Measurements from ENCODE around the gene ITPKA.
A peak's percentile ranks its signal among the peaks of the same experiment; 100 is the strongest.

DNA sequence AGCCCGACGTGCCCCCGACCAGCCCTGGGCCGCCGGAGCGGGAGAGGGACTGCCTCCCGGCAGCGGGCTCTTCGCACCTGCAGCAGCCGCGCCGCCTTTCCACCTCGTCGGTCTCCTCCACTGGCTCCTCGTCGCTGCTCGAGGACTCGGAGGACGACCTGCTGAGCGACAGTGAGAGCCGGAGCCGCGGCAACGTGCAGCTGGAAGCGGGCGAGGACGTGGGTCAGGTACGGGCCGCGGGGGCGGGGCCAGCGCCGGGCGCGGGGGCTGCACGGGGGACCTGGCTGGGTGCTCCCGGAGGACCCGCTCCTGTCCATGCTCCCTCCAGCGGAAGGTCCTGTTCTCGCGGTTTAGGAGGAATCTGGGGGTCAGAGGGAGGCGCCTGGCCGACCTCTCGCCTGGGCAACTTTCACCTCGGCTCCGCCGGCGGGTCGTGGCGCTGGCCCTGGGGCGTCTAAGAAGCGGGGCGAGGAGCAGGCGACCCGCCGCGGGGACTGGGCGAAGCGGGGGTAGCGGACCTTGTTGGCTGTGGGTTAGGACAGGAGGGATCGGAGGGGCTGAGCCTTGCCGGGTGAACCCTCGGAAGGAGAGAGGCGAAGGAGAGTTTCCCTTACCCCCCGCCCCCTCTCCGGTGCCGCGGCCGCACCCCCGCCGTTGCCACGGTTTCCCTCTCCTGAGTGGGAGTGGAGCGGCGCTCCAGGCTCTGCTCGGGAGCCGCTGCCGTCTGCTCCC, 682 bp downstream of the ITPKA start:
- TF ChIP-seq, protein P1, sequence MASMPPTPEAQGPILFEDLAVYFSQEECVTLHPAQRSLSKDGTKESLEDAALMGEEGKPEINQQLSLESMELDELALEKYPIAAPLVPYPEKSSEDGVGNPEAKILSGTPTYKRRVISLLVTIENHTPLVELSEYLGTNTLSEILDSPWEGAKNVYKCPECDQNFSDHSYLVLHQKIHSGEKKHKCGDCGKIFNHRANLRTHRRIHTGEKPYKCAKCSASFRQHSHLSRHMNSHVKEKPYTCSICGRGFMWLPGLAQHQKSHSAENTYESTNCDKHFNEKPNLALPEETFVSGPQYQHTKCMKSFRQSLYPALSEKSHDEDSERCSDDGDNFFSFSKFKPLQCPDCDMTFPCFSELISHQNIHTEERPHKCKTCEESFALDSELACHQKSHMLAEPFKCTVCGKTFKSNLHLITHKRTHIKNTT (CRISPR knock-in tag; IDR thresholded peaks at IDR 0.05): no peak
- no peak for TF ChIP-seq EED (CRISPR knock-in tag; IDR thresholded peaks at IDR 0.05)
- TF ChIP-seq, protein P2, sequence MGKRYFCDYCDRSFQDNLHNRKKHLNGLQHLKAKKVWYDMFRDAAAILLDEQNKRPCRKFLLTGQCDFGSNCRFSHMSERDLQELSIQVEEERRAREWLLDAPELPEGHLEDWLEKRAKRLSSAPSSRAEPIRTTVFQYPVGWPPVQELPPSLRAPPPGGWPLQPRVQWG (CRISPR knock-in tag; IDR thresholded peaks at IDR 0.05; ENCODE audit: borderline replicate concordance, low read depth): no peak
- TF ChIP-seq, protein P3, sequence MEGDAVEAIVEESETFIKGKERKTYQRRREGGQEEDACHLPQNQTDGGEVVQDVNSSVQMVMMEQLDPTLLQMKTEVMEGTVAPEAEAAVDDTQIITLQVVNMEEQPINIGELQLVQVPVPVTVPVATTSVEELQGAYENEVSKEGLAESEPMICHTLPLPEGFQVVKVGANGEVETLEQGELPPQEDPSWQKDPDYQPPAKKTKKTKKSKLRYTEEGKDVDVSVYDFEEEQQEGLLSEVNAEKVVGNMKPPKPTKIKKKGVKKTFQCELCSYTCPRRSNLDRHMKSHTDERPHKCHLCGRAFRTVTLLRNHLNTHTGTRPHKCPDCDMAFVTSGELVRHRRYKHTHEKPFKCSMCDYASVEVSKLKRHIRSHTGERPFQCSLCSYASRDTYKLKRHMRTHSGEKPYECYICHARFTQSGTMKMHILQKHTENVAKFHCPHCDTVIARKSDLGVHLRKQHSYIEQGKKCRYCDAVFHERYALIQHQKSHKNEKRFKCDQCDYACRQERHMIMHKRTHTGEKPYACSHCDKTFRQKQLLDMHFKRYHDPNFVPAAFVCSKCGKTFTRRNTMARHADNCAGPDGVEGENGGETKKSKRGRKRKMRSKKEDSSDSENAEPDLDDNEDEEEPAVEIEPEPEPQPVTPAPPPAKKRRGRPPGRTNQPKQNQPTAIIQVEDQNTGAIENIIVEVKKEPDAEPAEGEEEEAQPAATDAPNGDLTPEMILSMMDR (CRISPR knock-in tag; IDR thresholded peaks at IDR 0.05): peak; percentile 47
- TF ChIP-seq PHF8 (CRISPR knock-in tag; IDR thresholded peaks at IDR 0.05): peak; percentile 70
- no peak for TF ChIP-seq NBN (conservative IDR thresholded peaks at IDR 0.05)
- no peak for TF ChIP-seq NFE2 (CRISPR knock-in tag; IDR thresholded peaks at IDR 0.05)
- TF ChIP-seq, protein P4, sequence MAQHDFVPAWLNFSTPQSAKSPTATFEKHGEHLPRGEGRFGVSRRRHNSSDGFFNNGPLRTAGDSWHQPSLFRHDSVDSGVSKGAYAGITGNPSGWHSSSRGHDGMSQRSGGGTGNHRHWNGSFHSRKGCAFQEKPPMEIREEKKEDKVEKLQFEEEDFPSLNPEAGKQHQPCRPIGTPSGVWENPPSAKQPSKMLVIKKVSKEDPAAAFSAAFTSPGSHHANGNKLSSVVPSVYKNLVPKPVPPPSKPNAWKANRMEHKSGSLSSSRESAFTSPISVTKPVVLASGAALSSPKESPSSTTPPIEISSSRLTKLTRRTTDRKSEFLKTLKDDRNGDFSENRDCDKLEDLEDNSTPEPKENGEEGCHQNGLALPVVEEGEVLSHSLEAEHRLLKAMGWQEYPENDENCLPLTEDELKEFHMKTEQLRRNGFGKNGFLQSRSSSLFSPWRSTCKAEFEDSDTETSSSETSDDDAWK (CRISPR knock-in tag; IDR thresholded peaks at IDR 0.05): no peak
